ENCODE results near the gene RASGRP3.

GRCh38 chr2:33605056-33605455 lies 128.6 kb downstream of the RASGRP3 start:
- TF ChIP-seq RAD21 (IDR thresholded peaks at IDR 0.05; ENCODE audit: low read depth) (no peak), MAX (IDR thresholded peaks at IDR 0.05) (no peak), REST (IDR thresholded peaks at IDR 0.05; ENCODE audit: low read depth) (no peak), TAF1 (IDR thresholded peaks at IDR 0.05; ENCODE audit: low read depth) (no peak), TCF12 (IDR thresholded peaks at IDR 0.05; ENCODE audit: low read depth) (no peak), EP300 (IDR thresholded peaks at IDR 0.05; ENCODE audit: borderline replicate concordance) (no peak), EGR1 (IDR thresholded peaks at IDR 0.05) (no peak), ZBTB7A (IDR thresholded peaks at IDR 0.05; ENCODE audit: low read depth) (no peak), TEAD4 (IDR thresholded peaks at IDR 0.05) (no peak), NFIC (IDR thresholded peaks at IDR 0.05) (no peak), FOXM1 (IDR thresholded peaks at IDR 0.05; ENCODE audit: borderline replicate concordance, low read depth) (no peak)

Measured in Ishikawa (cell line).